Measurements from ENCODE around the gene YWHAB.

DNA sequence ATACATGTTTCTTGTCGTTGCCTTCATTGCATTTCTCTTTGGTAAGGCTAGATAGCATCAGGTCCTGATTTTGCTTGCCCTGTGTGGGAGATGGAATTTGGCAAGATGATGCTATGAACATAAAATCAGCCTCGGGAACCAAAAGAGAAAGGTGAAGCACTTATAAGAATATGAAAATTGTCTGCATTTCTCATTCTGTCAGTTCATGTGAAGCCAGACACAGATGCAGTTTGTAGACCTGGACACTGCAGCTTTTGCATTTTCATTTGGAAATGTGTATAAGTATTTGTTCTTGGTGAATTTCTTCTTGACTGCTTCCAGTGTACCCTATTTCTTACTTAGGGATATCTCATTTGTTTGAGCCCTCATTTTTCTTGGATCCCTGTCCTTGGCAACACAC, 1.3 kb downstream of the YWHAB start:
- TF ChIP-seq, protein P1, sequence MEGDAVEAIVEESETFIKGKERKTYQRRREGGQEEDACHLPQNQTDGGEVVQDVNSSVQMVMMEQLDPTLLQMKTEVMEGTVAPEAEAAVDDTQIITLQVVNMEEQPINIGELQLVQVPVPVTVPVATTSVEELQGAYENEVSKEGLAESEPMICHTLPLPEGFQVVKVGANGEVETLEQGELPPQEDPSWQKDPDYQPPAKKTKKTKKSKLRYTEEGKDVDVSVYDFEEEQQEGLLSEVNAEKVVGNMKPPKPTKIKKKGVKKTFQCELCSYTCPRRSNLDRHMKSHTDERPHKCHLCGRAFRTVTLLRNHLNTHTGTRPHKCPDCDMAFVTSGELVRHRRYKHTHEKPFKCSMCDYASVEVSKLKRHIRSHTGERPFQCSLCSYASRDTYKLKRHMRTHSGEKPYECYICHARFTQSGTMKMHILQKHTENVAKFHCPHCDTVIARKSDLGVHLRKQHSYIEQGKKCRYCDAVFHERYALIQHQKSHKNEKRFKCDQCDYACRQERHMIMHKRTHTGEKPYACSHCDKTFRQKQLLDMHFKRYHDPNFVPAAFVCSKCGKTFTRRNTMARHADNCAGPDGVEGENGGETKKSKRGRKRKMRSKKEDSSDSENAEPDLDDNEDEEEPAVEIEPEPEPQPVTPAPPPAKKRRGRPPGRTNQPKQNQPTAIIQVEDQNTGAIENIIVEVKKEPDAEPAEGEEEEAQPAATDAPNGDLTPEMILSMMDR (IDR thresholded peaks at IDR 0.05), result no peak
- no peak for TF ChIP-seq FOXJ3 (CRISPR knock-in tag; IDR thresholded peaks at IDR 0.05)
- TF ChIP-seq POLR2AphosphoS5 (IDR thresholded peaks at IDR 0.05; ENCODE audit: low read depth, low read length), result no peak
- TF ChIP-seq SIN3A (IDR thresholded peaks at IDR 0.05; ENCODE audit: borderline replicate concordance, low read depth, low read length), result no peak
- no peak for TF ChIP-seq SMC3 (IDR thresholded peaks at IDR 0.05; ENCODE audit: low read depth, low read length)
- TF ChIP-seq FOXM1 (IDR thresholded peaks at IDR 0.05; ENCODE audit: low read depth), result no peak
- no peak for TF ChIP-seq TAF1 (IDR thresholded peaks at IDR 0.05; ENCODE audit: borderline replicate concordance, low read depth, low read length)
- TF ChIP-seq RAD21 (IDR thresholded peaks at IDR 0.05; ENCODE audit: low read length), result no peak
- TF ChIP-seq, protein P2, sequence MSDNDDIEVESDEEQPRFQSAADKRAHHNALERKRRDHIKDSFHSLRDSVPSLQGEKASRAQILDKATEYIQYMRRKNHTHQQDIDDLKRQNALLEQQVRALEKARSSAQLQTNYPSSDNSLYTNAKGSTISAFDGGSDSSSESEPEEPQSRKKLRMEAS (IDR thresholded peaks at IDR 0.05; ENCODE audit: low read depth), result no peak

Measured in SK-N-SH (cell line).